Activated T-cell treated with anti-CD3 and anti-CD28 coated beads for 24 hours (primary cell): ENCODE results near the gene ZNF513.
A peak's percentile ranks its signal among the peaks of the same experiment; 100 is the strongest.
"Not testable (repeated sequence)": the region's sequence is repeated elsewhere in the genome, so short reads cannot be mapped to it uniquely, and the experiment has no call there.

Source experiments
- DNase-seq: peaks from one replicate; pipeline ENCODE4 v3.0.0-alpha.2; 2020; ENCODE audit warnings: low read depth

ZNF513 gene

GRCh38 chr2:27380626-27381545 lies at the start of gene ZNF513:
ZNF513 (minus strand) TSS chr2:27380734; CDS start chr2:27380526, 208 bp downstream.
- DNase-seq: peak; percentile 85

- DNase-seq: peak; percentile 61
Observed at GRCh38 chr2:27428978-27429541, 48.5 kb upstream of the ZNF513 start.

GRCh38 chr2:27428213-27428977 lies 47.9 kb upstream of the ZNF513 start, which contains the start of gene NRBP1:
NRBP1 (plus strand) TSS chr2:27428631; CDS start chr2:27433274, 4,643 bp downstream.
- DNase-seq: peak; percentile 88

GRCh38 chr2:27427863-27428212 lies 47.3 kb upstream of the ZNF513 start:
- no peak for DNase-seq

- DNase-seq: not testable (repeated sequence)
Observed at GRCh38 chr2:27425039-27425438, 44.5 kb upstream of the ZNF513 start.

- no peak for DNase-seq
Observed at GRCh38 chr2:27422958-27423357, 42.4 kb upstream of the ZNF513 start.

GRCh38 chr2:27421660-27422250 lies 41.2 kb upstream of the ZNF513 start:
- no peak for DNase-seq

GRCh38 chr2:27420996-27421395 lies 40.5 kb upstream of the ZNF513 start:
- no peak for DNase-seq

- DNase-seq: no peak
Observed at GRCh38 chr2:27416151-27416550, 35.6 kb upstream of the ZNF513 start.

- no peak for DNase-seq
Observed at GRCh38 chr2:27412419-27413152, 32.1 kb upstream of the ZNF513 start.

GRCh38 chr2:27409321-27410073 lies 29.0 kb upstream of the ZNF513 start, which contains the start of gene PPM1G:
PPM1G (minus strand) TSS chr2:27409591; CDS start chr2:27409422, 169 bp downstream.
- peak; percentile 94 for DNase-seq

- DNase-seq: peak; percentile 20
Observed at GRCh38 chr2:27408601-27409320, 28.2 kb upstream of the ZNF513 start.

GRCh38 chr2:27407798-27408491 lies 27.4 kb upstream of the ZNF513 start:
- no peak for DNase-seq

- no peak for DNase-seq
Observed at GRCh38 chr2:27400348-27401135, 20.0 kb upstream of the ZNF513 start.

GRCh38 chr2:27398962-27399361 lies 18.4 kb upstream of the ZNF513 start:
- no peak for DNase-seq

- no peak for DNase-seq
Observed at GRCh38 chr2:27393225-27393624, 12.7 kb upstream of the ZNF513 start.

- no peak for DNase-seq
Observed at GRCh38 chr2:27390822-27391679, 10.5 kb upstream of the ZNF513 start.
